GM21528 (cell line): ENCODE measurements around the gene RANBP17.

Experiments used
- ATAC-seq: cut with Tn5 transposase; IDR thresholded peaks from one replicate; pipeline ENCODE4 v1.9.1; 2021; ENCODE audit warnings: mild to moderate bottlenecking, moderate library complexity; ENCODE audit not compliant: unreplicated experiment, low FRiP score

Gene RANBP17

GRCh38 chr5:171340491-171340890 is 478.7 kb downstream of the RANBP17 start:
- ATAC-seq = no peak

- ATAC-seq = peak; percentile 68
These were observed 480.7 kb downstream of the RANBP17 start for GRCh38 chr5:171342362-171343111.

GRCh38 chr5:171344936-171345608 is 483.3 kb downstream of the RANBP17 start:
- no peak for ATAC-seq
